Activated CD8-positive, alpha-beta memory T cell treated with anti-CD3 and anti-CD28 coated beads for 4 hours (primary cell): Measurements from ENCODE around the gene TPCN2.

Experiments used
- DNase-seq, 2 donors: peaks; one replicate each; pipeline ENCODE4 v3.0.0-alpha.2; 2020; ENCODE audit warnings: low read depth in 2 of 2

The TPCN2 gene

GRCh38 chr11:69010964-69011623, 37.6 kb upstream of the TPCN2 start:
- DNase-seq = no peak

GRCh38 chr11:69011624-69012091, 37.1 kb upstream of the TPCN2 start:
- no peak for DNase-seq

- no peak for DNase-seq
Observed at GRCh38 chr11:69012092-69013008, 36.4 kb upstream of the TPCN2 start.

GRCh38 chr11:69013009-69013951, 35.5 kb upstream of the TPCN2 start, which contains the start of gene MRGPRF:
Gene MRGPRF (minus strand): TSS chr11:69013246. CDS start chr11:69009901, 3,345 bp downstream.
- no peak for DNase-seq

- no peak for DNase-seq
Observed at GRCh38 chr11:69014084-69014851, 34.5 kb upstream of the TPCN2 start.

GRCh38 chr11:69014898-69015549, 33.7 kb upstream of the TPCN2 start:
- DNase-seq = no peak

GRCh38 chr11:69017951-69018350, 30.8 kb upstream of the TPCN2 start:
- DNase-seq = no peak

- DNase-seq = no peak
Observed at GRCh38 chr11:69018924-69019323, 29.8 kb upstream of the TPCN2 start.

- no peak for DNase-seq
Observed at GRCh38 chr11:69022260-69022659, 26.5 kb upstream of the TPCN2 start.

- DNase-seq = no peak
Observed at GRCh38 chr11:69024509-69024908, 24.2 kb upstream of the TPCN2 start.

- DNase-seq = no peak
Observed at GRCh38 chr11:69027704-69028372, 20.9 kb upstream of the TPCN2 start.

- DNase-seq = no peak
Observed at GRCh38 chr11:69030301-69030700, 18.4 kb upstream of the TPCN2 start.

GRCh38 chr11:69032833-69033232, 15.9 kb upstream of the TPCN2 start:
- DNase-seq = no peak

- no peak for DNase-seq
Observed at GRCh38 chr11:69033431-69033830, 15.3 kb upstream of the TPCN2 start.

- no peak for DNase-seq
Observed at GRCh38 chr11:69034123-69034867, 14.4 kb upstream of the TPCN2 start.

- DNase-seq = no peak
Observed at GRCh38 chr11:69035150-69035945, 13.4 kb upstream of the TPCN2 start.

GRCh38 chr11:69035946-69036340, 12.8 kb upstream of the TPCN2 start:
- no peak for DNase-seq

- no peak for DNase-seq
Observed at GRCh38 chr11:69037074-69037473, 11.7 kb upstream of the TPCN2 start.
